ENCODE data around the gene CPT1C.

DNA sequence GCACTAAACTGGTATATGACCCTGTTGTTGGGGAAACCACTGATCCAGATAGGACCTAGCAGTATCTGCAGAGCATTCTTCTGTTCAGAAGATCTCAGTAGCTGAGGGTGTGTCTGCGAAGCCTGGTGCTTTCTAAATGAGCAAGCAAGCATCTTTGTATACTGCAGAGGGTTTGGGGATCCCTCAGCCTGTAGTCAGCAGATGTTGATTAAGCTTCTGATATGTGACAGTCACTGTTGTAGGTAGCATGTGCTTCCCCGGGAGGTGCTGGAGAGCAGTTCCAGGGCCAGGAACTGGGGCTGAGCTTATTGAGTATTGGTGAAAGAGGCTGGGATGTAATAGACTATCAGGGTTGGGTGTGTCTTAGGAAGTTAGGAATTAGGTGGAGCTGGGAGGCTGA, 47.5 kb upstream of the CPT1C start:
- TF ChIP-seq, protein P1, sequence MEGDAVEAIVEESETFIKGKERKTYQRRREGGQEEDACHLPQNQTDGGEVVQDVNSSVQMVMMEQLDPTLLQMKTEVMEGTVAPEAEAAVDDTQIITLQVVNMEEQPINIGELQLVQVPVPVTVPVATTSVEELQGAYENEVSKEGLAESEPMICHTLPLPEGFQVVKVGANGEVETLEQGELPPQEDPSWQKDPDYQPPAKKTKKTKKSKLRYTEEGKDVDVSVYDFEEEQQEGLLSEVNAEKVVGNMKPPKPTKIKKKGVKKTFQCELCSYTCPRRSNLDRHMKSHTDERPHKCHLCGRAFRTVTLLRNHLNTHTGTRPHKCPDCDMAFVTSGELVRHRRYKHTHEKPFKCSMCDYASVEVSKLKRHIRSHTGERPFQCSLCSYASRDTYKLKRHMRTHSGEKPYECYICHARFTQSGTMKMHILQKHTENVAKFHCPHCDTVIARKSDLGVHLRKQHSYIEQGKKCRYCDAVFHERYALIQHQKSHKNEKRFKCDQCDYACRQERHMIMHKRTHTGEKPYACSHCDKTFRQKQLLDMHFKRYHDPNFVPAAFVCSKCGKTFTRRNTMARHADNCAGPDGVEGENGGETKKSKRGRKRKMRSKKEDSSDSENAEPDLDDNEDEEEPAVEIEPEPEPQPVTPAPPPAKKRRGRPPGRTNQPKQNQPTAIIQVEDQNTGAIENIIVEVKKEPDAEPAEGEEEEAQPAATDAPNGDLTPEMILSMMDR (IDR thresholded peaks at IDR 0.05) = no peak
- TF ChIP-seq ZFX (IDR thresholded peaks at IDR 0.05; ENCODE audit: borderline replicate concordance) = no peak
